ENCODE results near the gene HCAR2.
"Not testable (repeated sequence)": the region's sequence is repeated elsewhere in the genome, so short reads cannot be mapped to it uniquely, and the experiment has no call there.

HCAR2 gene

GRCh38 chr12:122732170-122732569, 29.0 kb upstream of the HCAR2 start:
- no peaks in the 10 kb centered on the region for H3K27me3 ChIP-seq (ENCODE audit: insufficient read depth, low read length)
- no peaks in the 10 kb centered on the region for H3K36me3 ChIP-seq (ENCODE audit: insufficient read depth, low read length)
- no peak overlapping the region for H3K27ac ChIP-seq (ENCODE audit: low read depth, low read length)
- H3K79me2 ChIP-seq (ENCODE audit: control insufficient read depth, insufficient read depth, low read length, unreplicated experiment), result no peaks in the 10 kb centered on the region
- H2AFZ ChIP-seq (ENCODE audit: low read length, unreplicated experiment), result no peak overlapping the region
- H3K4me3 ChIP-seq (ENCODE audit: low read depth, low read length), result no peak overlapping the region
- H3K4me1 ChIP-seq (ENCODE audit: control insufficient read depth, insufficient read depth, low read length, unreplicated experiment), result peaks cover 10% of the 10 kb centered on the region

- Histone ChIP-seq H3K79me2 (ENCODE audit: control insufficient read depth, insufficient read depth, low read length, unreplicated experiment) (no peaks in the 10 kb centered on the region), H3K36me3 (ENCODE audit: insufficient read depth, low read length) (no peaks in the 10 kb centered on the region), H3K4me3 (ENCODE audit: low read depth, low read length) (peak within 1 kb of the TSS; percentile 74), H3K4me1 (ENCODE audit: control insufficient read depth, insufficient read depth, low read length, unreplicated experiment) (peaks cover 10% of the 10 kb centered on the region), H3K27me3 (ENCODE audit: insufficient read depth, low read length) (no peaks in the 10 kb centered on the region), H2AFZ (ENCODE audit: low read length, unreplicated experiment) (peak within 1 kb of the TSS; percentile 74), H3K27ac (ENCODE audit: low read depth, low read length) (no peak within 1 kb of the TSS)
Observed at GRCh38 chr12:122730215-122731014, 27.3 kb upstream of the HCAR2 start, which contains the start of gene HCAR1. Gene HCAR1, minus strand, starts transcription at chr12:122730844. Its CDS starts 505 bp downstream, at chr12:122730339.

- H3K4me3 ChIP-seq (ENCODE audit: low read depth, low read length), result peak overlapping the region; percentile 74
- no peaks in the 10 kb centered on the region for H3K79me2 ChIP-seq (ENCODE audit: control insufficient read depth, insufficient read depth, low read length, unreplicated experiment)
- H3K4me1 ChIP-seq (ENCODE audit: control insufficient read depth, insufficient read depth, low read length, unreplicated experiment), result peaks cover 10% of the 10 kb centered on the region
- H3K27me3 ChIP-seq (ENCODE audit: insufficient read depth, low read length), result no peaks in the 10 kb centered on the region
- H2AFZ ChIP-seq (ENCODE audit: low read length, unreplicated experiment), result no peak overlapping the region
- H3K36me3 ChIP-seq (ENCODE audit: insufficient read depth, low read length), result no peaks in the 10 kb centered on the region
- no peak overlapping the region for H3K27ac ChIP-seq (ENCODE audit: low read depth, low read length)
Observed at GRCh38 chr12:122729583-122730214, 26.5 kb upstream of the HCAR2 start.

GRCh38 chr12:122726080-122726558, 23.0 kb upstream of the HCAR2 start:
- Histone ChIP-seq H3K27me3 (ENCODE audit: insufficient read depth, low read length) (no peaks in the 10 kb centered on the region), H2AFZ (ENCODE audit: low read length, unreplicated experiment) (no peak overlapping the region), H3K4me3 (ENCODE audit: low read depth, low read length) (no peak overlapping the region), H3K79me2 (ENCODE audit: control insufficient read depth, insufficient read depth, low read length, unreplicated experiment) (no peaks in the 10 kb centered on the region), H3K4me1 (ENCODE audit: control insufficient read depth, insufficient read depth, low read length, unreplicated experiment) (peaks cover 9% of the 10 kb centered on the region), H3K27ac (ENCODE audit: low read depth, low read length) (no peak overlapping the region), H3K36me3 (ENCODE audit: insufficient read depth, low read length) (no peaks in the 10 kb centered on the region)

GRCh38 chr12:122725452-122726079, 22.4 kb upstream of the HCAR2 start:
- no peak overlapping the region for H3K27ac ChIP-seq (ENCODE audit: low read depth, low read length)
- H3K36me3 ChIP-seq (ENCODE audit: insufficient read depth, low read length), result no peaks in the 10 kb centered on the region
- peaks cover 4% of the 10 kb centered on the region for H3K4me1 ChIP-seq (ENCODE audit: control insufficient read depth, insufficient read depth, low read length, unreplicated experiment)
- H3K79me2 ChIP-seq (ENCODE audit: control insufficient read depth, insufficient read depth, low read length, unreplicated experiment), result no peaks in the 10 kb centered on the region
- H3K27me3 ChIP-seq (ENCODE audit: insufficient read depth, low read length), result no peaks in the 10 kb centered on the region
- no peak overlapping the region for H2AFZ ChIP-seq (ENCODE audit: low read length, unreplicated experiment)
- H3K4me3 ChIP-seq (ENCODE audit: low read depth, low read length), result no peak overlapping the region

GRCh38 chr12:122724641-122725243, 21.6 kb upstream of the HCAR2 start:
- no peaks in the 10 kb centered on the region for H3K79me2 ChIP-seq (ENCODE audit: control insufficient read depth, insufficient read depth, low read length, unreplicated experiment)
- peaks cover 6% of the 10 kb centered on the region for H3K4me1 ChIP-seq (ENCODE audit: control insufficient read depth, insufficient read depth, low read length, unreplicated experiment)
- no peak overlapping the region for H3K27ac ChIP-seq (ENCODE audit: low read depth, low read length)
- H2AFZ ChIP-seq (ENCODE audit: low read length, unreplicated experiment), result no peak overlapping the region
- H3K27me3 ChIP-seq (ENCODE audit: insufficient read depth, low read length), result no peaks in the 10 kb centered on the region
- no peak overlapping the region for H3K4me3 ChIP-seq (ENCODE audit: low read depth, low read length)
- H3K36me3 ChIP-seq (ENCODE audit: insufficient read depth, low read length), result no peaks in the 10 kb centered on the region

GRCh38 chr12:122722387-122722786, 19.2 kb upstream of the HCAR2 start:
- no peak overlapping the region for H2AFZ ChIP-seq (ENCODE audit: low read length, unreplicated experiment)
- no peaks in the 10 kb centered on the region for H3K27me3 ChIP-seq (ENCODE audit: insufficient read depth, low read length)
- H3K27ac ChIP-seq (ENCODE audit: low read depth, low read length), result no peak overlapping the region
- no peaks in the 10 kb centered on the region for H3K79me2 ChIP-seq (ENCODE audit: control insufficient read depth, insufficient read depth, low read length, unreplicated experiment)
- H3K4me1 ChIP-seq (ENCODE audit: control insufficient read depth, insufficient read depth, low read length, unreplicated experiment), result peaks cover 6% of the 10 kb centered on the region
- no peaks in the 10 kb centered on the region for H3K36me3 ChIP-seq (ENCODE audit: insufficient read depth, low read length)
- no peak overlapping the region for H3K4me3 ChIP-seq (ENCODE audit: low read depth, low read length)

- Histone ChIP-seq H3K36me3 (ENCODE audit: insufficient read depth, low read length) (no peaks in the 10 kb centered on the region), H3K4me1 (ENCODE audit: control insufficient read depth, insufficient read depth, low read length, unreplicated experiment) (peaks cover 6% of the 10 kb centered on the region), H3K27me3 (ENCODE audit: insufficient read depth, low read length) (no peaks in the 10 kb centered on the region), H3K4me3 (ENCODE audit: low read depth, low read length) (no peak overlapping the region), H3K27ac (ENCODE audit: low read depth, low read length) (no peak overlapping the region), H2AFZ (ENCODE audit: low read length, unreplicated experiment) (no peak overlapping the region), H3K79me2 (ENCODE audit: control insufficient read depth, insufficient read depth, low read length, unreplicated experiment) (no peaks in the 10 kb centered on the region)
Observed at GRCh38 chr12:122721057-122721545, 17.9 kb upstream of the HCAR2 start.

GRCh38 chr12:122716658-122717057, 13.5 kb upstream of the HCAR2 start, which contains the start of gene HCAR3:
Gene HCAR3, minus strand, starts transcription at chr12:122716811. Its CDS starts 74 bp downstream, at chr12:122716737.
- H3K79me2 ChIP-seq (ENCODE audit: control insufficient read depth, insufficient read depth, low read length, unreplicated experiment); H3K4me3 ChIP-seq (ENCODE audit: low read depth, low read length); H3K27ac ChIP-seq (ENCODE audit: low read depth, low read length): not testable (repeated sequence)

GRCh38 chr12:122715211-122715610, 12.1 kb upstream of the HCAR2 start:
- not testable (repeated sequence) for H3K36me3 ChIP-seq (ENCODE audit: insufficient read depth, low read length); H3K27me3 ChIP-seq (ENCODE audit: insufficient read depth, low read length); H2AFZ ChIP-seq (ENCODE audit: low read length, unreplicated experiment); H3K79me2 ChIP-seq (ENCODE audit: control insufficient read depth, insufficient read depth, low read length, unreplicated experiment); H3K4me1 ChIP-seq (ENCODE audit: control insufficient read depth, insufficient read depth, low read length, unreplicated experiment); H3K27ac ChIP-seq (ENCODE audit: low read depth, low read length); H3K4me3 ChIP-seq (ENCODE audit: low read depth, low read length)

More at GRCh38 chr12:122716658-122717057, 13.5 kb upstream of the HCAR2 start, which contains the start of gene HCAR3:
- not testable (repeated sequence) for H3K27me3 ChIP-seq (ENCODE audit: insufficient read depth, low read length); H3K36me3 ChIP-seq (ENCODE audit: insufficient read depth, low read length); H2AFZ ChIP-seq (ENCODE audit: low read length, unreplicated experiment); H3K4me1 ChIP-seq (ENCODE audit: control insufficient read depth, insufficient read depth, low read length, unreplicated experiment)
